Natural killer cell (primary cell): ENCODE measurements around the gene STX8. TPM values are rescaled to one million over a fixed set of nuclear protein-coding genes. Genes with fewer than 3 reads are reported as not detected.

Experiments used
- ATAC-seq, 3 donors: fragments of 150-1000 bp in 2 of 3; fragments of 200-7000 bp in 1 of 3; cut with Tn5 transposase; 1 replicate in 1 of 3; 2 replicates in 2 of 3; pipeline ENCODE4 v1.10.0; 2021; ENCODE audit warnings: mild to moderate bottlenecking in 2 of 3, moderate library complexity in 2 of 3
- DNase-seq, 2 donors: peaks; one replicate each; pipeline versions ENCODE4 v3.0.0 to v3.0.0-alpha.2; 2013 to 2021; ENCODE audit warnings: mixed read lengths in 1 of 2
- H3K27ac ChIP-seq: one replicate; pipeline ENCODE4 v1.5.1; 2013; ENCODE audit warnings: mild to moderate bottlenecking, low read length
- H3K27me3 ChIP-seq: one replicate; pipeline ENCODE4 v1.6.1; 2013; ENCODE audit warnings: low read length; ENCODE audit not compliant: control insufficient read depth, insufficient read depth
- H3K36me3 ChIP-seq: one replicate; pipeline ENCODE4 v1.6.1; 2013; ENCODE audit warnings: low read length; ENCODE audit not compliant: control insufficient read depth, insufficient read depth
- H3K4me1 ChIP-seq: one replicate; pipeline ENCODE4 v1.6.1; 2013; ENCODE audit warnings: low read length; ENCODE audit not compliant: control insufficient read depth, insufficient read depth
- H3K4me3 ChIP-seq: one replicate; pipeline ENCODE4 v1.5.1; 2013; ENCODE audit warnings: low read length
- H3K9me3 ChIP-seq: one replicate; pipeline ENCODE4 v1.6.1; 2013; ENCODE audit warnings: low read length; ENCODE audit not compliant: control insufficient read depth, insufficient read depth
- H3K27ac Mint-ChIP-seq, 2 donors: one replicate each; pipeline ENCODE4 v1.8.0; 2022; ENCODE audit warnings: mild to moderate bottlenecking in 2 of 2, mixed read lengths in 2 of 2, moderate library complexity in 1 of 2
- H3K27me3 Mint-ChIP-seq, 2 donors: one replicate each; pipeline ENCODE4 v1.8.0; 2022; ENCODE audit warnings: low read depth in 2 of 2, mixed read lengths in 2 of 2
- H3K36me3 Mint-ChIP-seq: one replicate; pipeline ENCODE4 v1.8.0; 2022; ENCODE audit warnings: mixed read lengths
- H3K4me1 Mint-ChIP-seq, 2 donors: one replicate each; pipeline ENCODE4 v1.8.0; 2022; ENCODE audit warnings: mixed read lengths in 2 of 2
- H3K4me3 Mint-ChIP-seq: one replicate; pipeline ENCODE4 v1.8.0; 2022; ENCODE audit warnings: mild to moderate bottlenecking, moderate library complexity, mixed read lengths
- H3K9me3 Mint-ChIP-seq, 2 donors: one replicate each; pipeline ENCODE4 v1.8.0; 2022; ENCODE audit warnings: mixed read lengths in 2 of 2
- CTCF ChIP-seq: fragments of 200-600 bp; IDR thresholded peaks from one replicate; pipeline ENCODE4 v1.8.0; 2022; ENCODE audit warnings: antibody characterized with exemption
- WGBS: methylation state at CpG from one replicate; pipeline ENCODE4 v1.1.7; 2013; ENCODE audit warnings: missing lambda C conversion rate; ENCODE audit not compliant: insufficient coverage; 5-methylcytosine and 5-hydroxymethylcytosine counted together
- intact Hi-C: fragments of 100-400 bp; cut with micrococcal nuclease; formaldehyde crosslinking; loops from one replicate; pipeline ENCODE4 v1.14.2; 2022
- total RNA-seq, 4 donors: library from RNA; stranded (reverse); fragments of 120-200 nt in 1 of 4; gene quantifications; one replicate each; pipeline versions ENCODE4 v1.2.3 to v1.2.4, GENCODE V29; 2013 to 2022

Gene STX8
- total RNA-seq, 3 donors from 2014 or later (not counting 1 experiment from before 2014, with no cell fraction given), result 96.3 to 141 (median 120) TPM

GRCh38 chr17:9410737-9411136, 164.9 kb downstream of the STX8 start:
- WGBS, result no CpG with 5 or more reads among the region's 2 CpGs
- Mint-ChIP-seq H3K27ac (no peak overlapping the region), H3K4me1 (peaks cover 25% of the 10 kb centered on the region in 2 donors), H3K27me3 (no peaks in the 10 kb centered on the region), H3K9me3 (peaks cover 0 to 2% of the 10 kb centered on the region in 2 donors), H3K36me3 (no peaks in the 10 kb centered on the region), H3K4me3 (no peak overlapping the region)
- H3K4me1 ChIP-seq, result peaks cover 19% of the 10 kb centered on the region
- no peaks in the 10 kb centered on the region for H3K9me3 ChIP-seq
- DNase-seq (no peak), ATAC-seq (no peak)
- intact Hi-C loops, result no loop called here
- H3K27me3 ChIP-seq, result no peaks in the 10 kb centered on the region
- no peak for TF ChIP-seq CTCF
- no peak overlapping the region for H3K4me3 ChIP-seq
- H3K36me3 ChIP-seq, result no peaks in the 10 kb centered on the region
- no peak overlapping the region for H3K27ac ChIP-seq

GRCh38 chr17:9410301-9410700, 165.3 kb downstream of the STX8 start:
- H3K4me1 Mint-ChIP-seq, result peaks cover 20 to 23% of the 10 kb centered on the region in 2 donors
- Histone ChIP-seq H3K9me3 (no peaks in the 10 kb centered on the region), H3K36me3 (no peaks in the 10 kb centered on the region), H3K4me1 (peaks cover 17% of the 10 kb centered on the region), H3K4me3 (no peak overlapping the region), H3K27ac (no peak overlapping the region), H3K27me3 (no peaks in the 10 kb centered on the region)
- H3K9me3 Mint-ChIP-seq, result peaks cover 0 to 2% of the 10 kb centered on the region in 2 donors
- no peak for DNase-seq
- intact Hi-C loops, result no loop called here
- no peak overlapping the region for H3K4me3 Mint-ChIP-seq
- ATAC-seq, result no peak
- no peaks in the 10 kb centered on the region for H3K27me3 Mint-ChIP-seq
- H3K27ac Mint-ChIP-seq, result no peak overlapping the region
- no peak for TF ChIP-seq CTCF
- H3K36me3 Mint-ChIP-seq, result no peaks in the 10 kb centered on the region
- 96% methylated on average over 8 of the region's 9 CpGs for WGBS

GRCh38 chr17:9409878-9410277, 165.7 kb downstream of the STX8 start:
- Mint-ChIP-seq H3K4me3 (no peak overlapping the region), H3K27me3 (no peaks in the 10 kb centered on the region), H3K4me1 (peaks cover 16 to 19% of the 10 kb centered on the region in 2 donors), H3K36me3 (no peaks in the 10 kb centered on the region), H3K27ac (no peak overlapping the region), H3K9me3 (peaks cover 0 to 2% of the 10 kb centered on the region in 2 donors)
- no peak for TF ChIP-seq CTCF
- H3K27me3 ChIP-seq, result no peaks in the 10 kb centered on the region
- H3K36me3 ChIP-seq, result no peaks in the 10 kb centered on the region
- WGBS, result 85% methylated on average over 2 of the region's 4 CpGs
- intact Hi-C loops, result no loop called here
- ATAC-seq (no peak), DNase-seq (no peak)
- no peaks in the 10 kb centered on the region for H3K9me3 ChIP-seq
- H3K4me3 ChIP-seq, result no peak overlapping the region
- peaks cover 13% of the 10 kb centered on the region for H3K4me1 ChIP-seq
- H3K27ac ChIP-seq, result no peak overlapping the region
